Adrenal gland (tissue), 12 donors: Measurements from ENCODE around the gene CRCP. TPM values are rescaled to one million over a fixed set of nuclear protein-coding genes. Genes with fewer than 3 reads are reported as not detected.
A peak's percentile ranks its signal among the peaks of the same experiment; 100 is the strongest.
"Not testable (repeated sequence)": the region's sequence is repeated elsewhere in the genome, so short reads cannot be mapped to it uniquely, and the experiment has no call there.

Experiments
- DNase-seq, 7 donors: peaks; one replicate each; pipeline ENCODE4 v3.0.0-alpha.2; 2019 to 2020
- H3K27ac ChIP-seq, 5 donors: fragments of 200-600 bp; sonication (generic) in 4 of 5; 1 replicate in 3 of 5; 2 replicates in 2 of 5; pipeline versions ENCODE4 v1.5.1 to v1.8.0; 2016 to 2020; ENCODE audit warnings: mild to moderate bottlenecking in 1 of 5
- H3K27me3 ChIP-seq: fragments of 200-600 bp; 2 replicates; pipeline ENCODE4 v1.8.0; 2021
- H3K36me3 ChIP-seq, 2 donors: fragments of 200-600 bp; replicated peaks in 1 of 2; 1 replicate in 1 of 2; 2 replicates in 1 of 2; pipeline versions ENCODE4 v1.5.1 to v1.8.0; 2018 to 2022
- H3K4me1 ChIP-seq, 2 donors: fragments of 200-600 bp; replicated peaks in 1 of 2; 1 replicate in 1 of 2; 2 replicates in 1 of 2; pipeline versions ENCODE4 v1.5.1 to v1.8.0; 2018 to 2021
- H3K4me3 ChIP-seq, 4 donors: fragments of 200-600 bp; sonication (generic) in 3 of 4; one replicate each; pipeline ENCODE4 v1.5.1; 2016 to 2018
- H3K9me3 ChIP-seq, 3 donors: fragments of 200-600 bp; sonication (generic) in 1 of 3; replicated peaks in 1 of 3; 1 replicate in 2 of 3; 2 replicates in 1 of 3; pipeline versions ENCODE4 v1.5.1 to v1.8.0; 2016 to 2021
- CTCF ChIP-seq, 6 experiments: fragments of 450-650 bp in 4 of 6; fragments of 200-600 bp in 2 of 6; sonication (generic) in 1 of 6; IDR thresholded peaks; 1 replicate in 5 of 6; 2 replicates in 1 of 6; pipeline versions ENCODE4 v1.5.1 to v1.8.0; 2016 to 2021; ENCODE audit warnings: antibody characterized with exemption in 6 of 6, mild to moderate bottlenecking in 2 of 6, moderate library complexity in 1 of 6
- POLR2A ChIP-seq, 2 donors: fragments of 450-650 bp; IDR thresholded peaks; one replicate each; pipeline ENCODE4 v1.6.1; 2017; ENCODE audit warnings: antibody characterized with exemption in 2 of 2, mild to moderate bottlenecking in 2 of 2, moderate library complexity in 1 of 2
- WGBS, 4 donors: extraction: QIAGEN DNeasy Blood & Tissue Kit in 2 of 4; methylation state at CpG; one replicate each; pipeline versions ENCODE4 v1.1.5 to v1.1.7; 2013 to 2017; 5-methylcytosine and 5-hydroxymethylcytosine counted together
- intact Hi-C, 2 donors: fragments of 100-400 bp; cut with DNase I; formaldehyde crosslinking; loops; one replicate each; pipeline versions ENCODE4 v1.14.1 to v1.15.0; 2022 to 2023
- polyA plus RNA-seq, 3 donors: library from polyadenylated mRNA; stranded (reverse); fragments of 200-250 nt in 2 of 3; fragments of 350-450 nt in 1 of 3; fragmentation: Illumina TruSeq in 1 of 3; extraction: RNeasy Lipid Tissue Mini Kit (QIAGEN cat#74804) in 1 of 3; gene quantifications; one replicate each; pipeline ENCODE4 v1.2.3, GENCODE V29; 2013 to 2014
- total RNA-seq, 9 donors: library from RNA; depleted of rRNA in 4 of 9; stranded (reverse); fragments of >200 nt in 4 of 9; fragments of 120-200 nt in 1 of 9; fragmentation: NEBNext Ultra II Directional in 1 of 9; extraction: Animal tissue kit (Norgen Biotek cat#: 25700) in 1 of 9; gene quantifications; one replicate each; pipeline versions ENCODE4 v1.1.0 to v1.2.4, GENCODE V29; 2013 to 2023
- donor health status: healthy with polysubstance abuse.
- donor health status: Bipolar disorder and iron deficiency.
- donor health status: DM: yes; HTN: yes; CAD: no.
- donor health status: DM: no; HTN: no; CAD: no.
- donor health status: DM: no; HTN: no; CAD: no.
- donor health status: DM: yes; HTN: yes; CAD: no.

The CRCP gene
- total and polyA plus RNA-seq, 12 donors, result 14.5 to 53.3 (median 38.9) TPM

GRCh38 chr7:66150471-66150870, 35.8 kb downstream of the CRCP start:
- 7 to 22% (median 11%) methylated on average over 3 of the region's 3 CpGs for WGBS, 4 donors
- TF ChIP-seq CTCF (IDR thresholded peaks at IDR 0.05) (no peak), POLR2A (IDR thresholded peaks at IDR 0.05) (peak in 1 of 2 donors; percentile 47)
- Histone ChIP-seq H3K36me3 (peaks cover 0 to 41% of the 10 kb centered on the region in 2 donors), H3K9me3 (no peaks in the 10 kb centered on the region), H3K4me1 (peaks cover 36 to 63% of the 10 kb centered on the region in 2 donors), H3K27me3 (no peaks in the 10 kb centered on the region), H3K4me3 (no peak overlapping the region), H3K27ac (peak overlapping the region; percentile 73 to 91 (median 83))
- peak; percentile 76 to 95 (median 93) for DNase-seq
- intact Hi-C loops, result no loop called here

- H3K9me3 ChIP-seq, result no peaks in the 10 kb centered on the region
- H3K36me3 ChIP-seq, result peaks cover 0 to 43% of the 10 kb centered on the region in 2 donors
- no peaks in the 10 kb centered on the region for H3K27me3 ChIP-seq
- WGBS, 4 donors, result 38 to 54% (median 44%) methylated on average over 12 of the region's 12 CpGs
- TF ChIP-seq POLR2A (IDR thresholded peaks at IDR 0.05) (no peak), CTCF (IDR thresholded peaks at IDR 0.05) (no peak)
- H3K4me3 ChIP-seq, result no peak overlapping the region
- H3K27ac ChIP-seq, result peak overlapping the region in 4 of 5 donors; percentile 4 to 91 (median 76)
- peak in 1 of 7 donors; percentile 27 for DNase-seq
- H3K4me1 ChIP-seq, result peaks cover 36 to 51% of the 10 kb centered on the region in 2 donors
- intact Hi-C loops, result no loop called here
Measured at GRCh38 chr7:66152371-66153191, 37.9 kb downstream of the CRCP start.

GRCh38 chr7:66153691-66154090, 39.0 kb downstream of the CRCP start:
- Histone ChIP-seq H3K36me3 (peaks cover 0 to 43% of the 10 kb centered on the region in 2 donors), H3K27me3 (no peaks in the 10 kb centered on the region), H3K9me3 (no peaks in the 10 kb centered on the region), H3K4me3 (no peak overlapping the region), H3K27ac (no peak overlapping the region), H3K4me1 (peaks cover 36 to 44% of the 10 kb centered on the region in 2 donors)
- no peak for DNase-seq
- WGBS, 4 donors, result 95 to 97% (median 96%) methylated on average over 9 to 11 of the region's 11 CpGs
- intact Hi-C loops, result no loop called here
- TF ChIP-seq CTCF (IDR thresholded peaks at IDR 0.05) (no peak), POLR2A (IDR thresholded peaks at IDR 0.05) (no peak)

GRCh38 chr7:66156035-66156434, 41.4 kb downstream of the CRCP start:
- H3K9me3 ChIP-seq, DNase-seq, H3K27ac ChIP-seq, H3K27me3 ChIP-seq, intact Hi-C loops, H3K4me3 ChIP-seq: not testable (repeated sequence)
- H3K4me1 ChIP-seq, result peaks cover 22% of the 10 kb centered on the region in 2 donors
- 96 to 97% (median 97%) methylated on average over 7 of the region's 7 CpGs for WGBS, 4 donors
- H3K36me3 ChIP-seq, result peaks cover 0 to 43% of the 10 kb centered on the region in 2 donors
